NB4 (cell line): ENCODE data around the gene FBF1.

ENCODE experiments used
- DNase-seq: peaks from one replicate; pipeline ENCODE4 v3.0.0; 2010; ENCODE audit warnings: low read depth
- H3K4me3 ChIP-seq: one replicate; pipeline ENCODE4 v1.5.1; 2011; ENCODE audit warnings: mild to moderate bottlenecking, low read depth, low read length, moderate library complexity
- CTCF ChIP-seq: IDR thresholded peaks from one replicate; pipeline ENCODE4 v1.5.1; 2012; ENCODE audit warnings: low read depth, low read length
- MAX ChIP-seq: IDR thresholded peaks from 2 replicates; pipeline ENCODE4 v1.6.1; 2011; ENCODE audit warnings: low read depth, low read length
- MYC ChIP-seq: IDR thresholded peaks from 2 replicates; pipeline ENCODE4 v1.6.1; 2011; ENCODE audit warnings: low read depth, low read length
- POLR2A ChIP-seq: IDR thresholded peaks from 2 replicates; pipeline ENCODE4 v1.6.1; 2011; ENCODE audit warnings: mild to moderate bottlenecking; ENCODE audit not compliant: insufficient read length; ENCODE audit errors: extremely low read depth

FBF1 gene

GRCh38 chr17:75876190-75876937 lies 64.5 kb downstream of the FBF1 start:
- TF ChIP-seq MYC (no peak), CTCF (no peak), MAX (no peak), POLR2A (no peak)
- no peak overlapping the region for H3K4me3 ChIP-seq
- DNase-seq: no peak

- H3K4me3 ChIP-seq: no peak overlapping the region
- TF ChIP-seq MYC (no peak), POLR2A (no peak), CTCF (no peak), MAX (no peak)
These were observed 65.0 kb downstream of the FBF1 start for GRCh38 chr17:75875940-75876189.

GRCh38 chr17:75875182-75875939 lies 65.5 kb downstream of the FBF1 start:
- no peak overlapping the region for H3K4me3 ChIP-seq
- no peak for DNase-seq

More at GRCh38 chr17:75875940-75876189, 65.0 kb downstream of the FBF1 start:
- no peak for DNase-seq

GRCh38 chr17:75874323-75875181 lies 66.3 kb downstream of the FBF1 start:
- TF ChIP-seq MYC (no peak), CTCF (no peak), POLR2A (no peak), MAX (no peak)
- no peak for DNase-seq
- H3K4me3 ChIP-seq: no peak overlapping the region

More at GRCh38 chr17:75875182-75875939, 65.5 kb downstream of the FBF1 start:
- TF ChIP-seq CTCF (no peak), POLR2A (no peak), MYC (no peak), MAX (no peak)

- TF ChIP-seq MYC (no peak), POLR2A (no peak), CTCF (no peak), MAX (no peak)
- H3K4me3 ChIP-seq: no peak overlapping the region
- DNase-seq: no peak
These were observed 67.1 kb downstream of the FBF1 start for GRCh38 chr17:75873587-75874322.
